Mesothelial cell of epicardium (in vitro differentiated cells): ENCODE data around the gene BAG1. TPM values are rescaled to one million over a fixed set of nuclear protein-coding genes. Genes with fewer than 3 reads are reported as not detected.

Experiments
- DNase-seq, 2 experiments: peaks; one replicate each; pipeline ENCODE4 v3.0.0; 2021; ENCODE audit warnings: low spot score in 2 of 2; ENCODE audit not compliant: unreplicated experiment in 2 of 2
- H3K27ac Mint-ChIP-seq: 2 replicates; pipeline ENCODE4 v1.8.0; 2021; ENCODE audit warnings: mixed read lengths
- H3K27me3 Mint-ChIP-seq: 2 replicates; pipeline ENCODE4 v1.8.0; 2021; ENCODE audit warnings: low read depth, mixed read lengths
- H3K36me3 Mint-ChIP-seq: 2 replicates; pipeline ENCODE4 v1.8.0; 2021; ENCODE audit warnings: mixed read lengths
- H3K4me1 Mint-ChIP-seq: 2 replicates; pipeline ENCODE4 v1.8.0; 2021; ENCODE audit warnings: mixed read lengths
- H3K4me3 Mint-ChIP-seq: 2 replicates; pipeline ENCODE4 v1.8.0; 2021; ENCODE audit warnings: mild to moderate bottlenecking, moderate library complexity, mixed read lengths
- H3K9me3 Mint-ChIP-seq: 2 replicates; pipeline ENCODE4 v1.8.0; 2021; ENCODE audit warnings: mixed read lengths
- total RNA-seq: library from RNA; stranded (reverse); gene quantifications from 3 replicates; pipeline ENCODE4 v1.2.1, GENCODE V29; 2021
- TF ChIP-seq, protein P1 (sequence below): fragments of 200-600 bp; sonication (generic); IDR thresholded peaks from one replicate; pipeline ENCODE4 v1.5.0; 2021; ENCODE audit warnings: antibody characterized with exemption; ENCODE audit not compliant: unreplicated experiment

The BAG1 gene
- total RNA-seq, 1 donor from 2014 or later: 48.0 TPM

DNA sequence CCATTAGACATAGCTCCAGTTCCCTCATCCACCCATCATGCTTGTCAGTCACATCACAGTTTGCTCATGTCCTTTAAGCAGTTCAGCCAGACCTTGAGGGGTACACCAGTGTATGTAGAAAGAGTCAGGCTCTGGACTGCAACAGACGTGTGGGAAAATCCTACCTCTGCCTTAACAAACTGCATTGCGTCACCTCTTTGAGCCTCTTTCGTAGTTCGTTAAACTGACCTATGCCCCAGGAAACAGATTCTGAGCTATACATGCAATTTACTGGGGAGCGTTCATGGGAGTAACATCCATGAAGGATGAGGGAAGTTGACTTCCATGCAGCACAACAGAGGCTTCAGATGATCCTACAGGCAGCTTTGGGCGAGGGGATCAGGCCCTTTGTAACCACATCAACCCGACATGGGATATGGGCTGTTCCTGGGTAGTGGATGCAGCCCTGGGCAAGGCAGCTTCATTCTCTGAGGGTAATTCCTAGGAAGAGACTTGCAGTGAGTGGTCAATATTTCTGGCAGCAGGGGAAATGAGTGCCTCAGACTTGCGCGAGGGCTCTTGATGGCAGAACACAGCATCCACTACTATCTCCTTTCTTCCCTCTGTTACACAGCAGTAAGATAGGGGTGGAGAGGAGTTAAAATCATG lies 20.2 kb downstream of the BAG1 start:
- peaks cover 6% of the 10 kb centered on the region for H3K4me1 Mint-ChIP-seq
- H3K27me3 Mint-ChIP-seq: peaks cover 10% of the 10 kb centered on the region
- H3K27ac Mint-ChIP-seq: no peak overlapping the region

GRCh38 chr9:33242609-33243134 lies 21.8 kb downstream of the BAG1 start:
- TF ChIP-seq, protein P1, sequence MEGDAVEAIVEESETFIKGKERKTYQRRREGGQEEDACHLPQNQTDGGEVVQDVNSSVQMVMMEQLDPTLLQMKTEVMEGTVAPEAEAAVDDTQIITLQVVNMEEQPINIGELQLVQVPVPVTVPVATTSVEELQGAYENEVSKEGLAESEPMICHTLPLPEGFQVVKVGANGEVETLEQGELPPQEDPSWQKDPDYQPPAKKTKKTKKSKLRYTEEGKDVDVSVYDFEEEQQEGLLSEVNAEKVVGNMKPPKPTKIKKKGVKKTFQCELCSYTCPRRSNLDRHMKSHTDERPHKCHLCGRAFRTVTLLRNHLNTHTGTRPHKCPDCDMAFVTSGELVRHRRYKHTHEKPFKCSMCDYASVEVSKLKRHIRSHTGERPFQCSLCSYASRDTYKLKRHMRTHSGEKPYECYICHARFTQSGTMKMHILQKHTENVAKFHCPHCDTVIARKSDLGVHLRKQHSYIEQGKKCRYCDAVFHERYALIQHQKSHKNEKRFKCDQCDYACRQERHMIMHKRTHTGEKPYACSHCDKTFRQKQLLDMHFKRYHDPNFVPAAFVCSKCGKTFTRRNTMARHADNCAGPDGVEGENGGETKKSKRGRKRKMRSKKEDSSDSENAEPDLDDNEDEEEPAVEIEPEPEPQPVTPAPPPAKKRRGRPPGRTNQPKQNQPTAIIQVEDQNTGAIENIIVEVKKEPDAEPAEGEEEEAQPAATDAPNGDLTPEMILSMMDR: no peak
- peaks cover 10% of the 10 kb centered on the region for H3K27me3 Mint-ChIP-seq
- H3K9me3 Mint-ChIP-seq: no peaks in the 10 kb centered on the region
- H3K4me1 Mint-ChIP-seq: peaks cover 6% of the 10 kb centered on the region
- no peak for DNase-seq
- H3K36me3 Mint-ChIP-seq: no peaks in the 10 kb centered on the region
- H3K27ac Mint-ChIP-seq: no peak overlapping the region
- H3K4me3 Mint-ChIP-seq: no peak overlapping the region

More for the DNA sequence above, 20.2 kb downstream of the BAG1 start:
- Mint-ChIP-seq H3K4me3 (no peak overlapping the region), H3K36me3 (no peaks in the 10 kb centered on the region), H3K9me3 (no peaks in the 10 kb centered on the region)
- TF ChIP-seq, protein P1: no peak
- DNase-seq: no peak

DNA sequence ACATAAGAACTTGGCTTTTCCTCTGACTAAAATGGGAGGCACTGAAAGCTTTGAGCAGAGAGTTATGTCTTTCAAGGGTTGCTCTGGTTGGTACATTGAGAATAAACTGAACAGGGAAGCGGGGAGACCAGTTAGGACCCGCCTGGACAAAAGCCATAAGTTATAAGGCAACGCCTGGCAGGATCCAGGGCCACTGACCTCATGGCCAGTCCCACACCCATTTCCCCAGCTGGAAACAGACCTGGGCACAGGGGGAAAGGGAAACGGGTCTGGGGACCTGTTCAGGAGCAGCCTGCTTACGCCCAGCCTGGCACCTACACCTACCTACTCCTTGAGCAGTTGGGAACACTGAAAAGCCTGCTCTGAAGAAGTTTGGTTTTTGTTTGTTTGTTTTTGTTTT lies 23.2 kb downstream of the BAG1 start:
- Mint-ChIP-seq H3K4me1 (peaks cover 6% of the 10 kb centered on the region), H3K27me3 (peaks cover 18% of the 10 kb centered on the region), H3K27ac (no peak overlapping the region)

DNA sequence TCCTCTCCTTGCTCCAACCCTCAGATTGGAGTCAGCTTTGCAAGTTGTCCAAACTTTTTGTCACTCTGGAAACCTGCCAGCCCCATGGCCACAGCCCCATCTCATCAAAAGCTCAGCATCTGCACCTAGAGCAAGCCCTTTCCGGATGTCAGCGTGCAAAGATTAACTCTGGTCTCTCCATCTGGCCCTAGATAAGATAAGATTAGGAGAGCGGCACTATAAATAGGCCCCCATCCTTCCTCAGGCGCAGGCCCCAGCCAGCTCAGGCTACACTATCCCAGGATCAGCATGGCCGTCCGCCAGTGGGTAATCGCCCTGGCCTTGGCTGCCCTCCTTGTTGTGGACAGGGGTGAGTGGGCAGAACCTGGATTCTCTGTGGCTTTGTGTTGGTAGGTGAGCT lies 24.6 kb downstream of the BAG1 start, which contains the start of gene SPINK4:
Gene SPINK4, plus strand, starts transcription at position 247 of the 400 bp plus-strand sequence. Its CDS starts 42 bp downstream, at position 289.
- DNase-seq: no peak
- TF ChIP-seq, protein P1: no peak
- Mint-ChIP-seq H3K36me3 (no peaks in the 10 kb centered on the region), H3K9me3 (no peaks in the 10 kb centered on the region), H3K27me3 (peaks cover 26% of the 10 kb centered on the region), H3K27ac (peak within 1 kb of the TSS; percentile 32), H3K4me3 (no peak within 1 kb of the TSS), H3K4me1 (peaks cover 6% of the 10 kb centered on the region)

More for the DNA sequence above, 23.2 kb downstream of the BAG1 start:
- no peak for DNase-seq
- TF ChIP-seq, protein P1: no peak
- Mint-ChIP-seq H3K4me3 (no peak overlapping the region), H3K36me3 (no peaks in the 10 kb centered on the region), H3K9me3 (no peaks in the 10 kb centered on the region)

DNA sequence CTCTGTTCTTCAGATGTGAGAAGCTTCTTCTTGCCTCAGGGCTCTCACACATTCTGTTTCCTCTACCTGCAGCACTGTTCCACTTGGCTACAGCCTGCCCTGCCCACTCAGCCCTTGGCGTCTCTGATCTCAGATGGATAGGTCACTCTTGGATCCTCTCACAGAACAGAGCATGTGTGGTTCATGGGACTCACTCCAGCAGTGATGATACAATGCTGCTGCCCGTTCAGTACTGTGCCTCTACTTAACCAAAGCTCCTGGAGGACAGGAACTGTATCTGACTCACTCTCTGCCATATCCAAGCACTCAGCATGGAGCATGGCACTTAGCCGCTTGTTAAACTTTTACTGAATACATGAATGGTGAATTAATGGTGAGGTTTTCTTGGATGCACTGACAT lies 27.9 kb downstream of the BAG1 start:
- no peak overlapping the region for H3K4me3 Mint-ChIP-seq
- H3K27me3 Mint-ChIP-seq: peaks cover 41% of the 10 kb centered on the region
- TF ChIP-seq, protein P1: no peak
- H3K9me3 Mint-ChIP-seq: no peaks in the 10 kb centered on the region
- no peak overlapping the region for H3K27ac Mint-ChIP-seq
- H3K4me1 Mint-ChIP-seq: peaks cover 6% of the 10 kb centered on the region
- H3K36me3 Mint-ChIP-seq: no peaks in the 10 kb centered on the region
- no peak for DNase-seq
